Activated gamma-delta T cell treated with anti-CD3 and anti-CD28 coated beads, Interleukin-2, amount 50 U/mL, for 16 hours (primary cell): Measurements from ENCODE around the gene GAS2L1.

ENCODE experiments used
- DNase-seq: peaks from one replicate; pipeline ENCODE4 v3.0.0-alpha.2; 2020; ENCODE audit warnings: low read depth

The GAS2L1 gene

DNA sequence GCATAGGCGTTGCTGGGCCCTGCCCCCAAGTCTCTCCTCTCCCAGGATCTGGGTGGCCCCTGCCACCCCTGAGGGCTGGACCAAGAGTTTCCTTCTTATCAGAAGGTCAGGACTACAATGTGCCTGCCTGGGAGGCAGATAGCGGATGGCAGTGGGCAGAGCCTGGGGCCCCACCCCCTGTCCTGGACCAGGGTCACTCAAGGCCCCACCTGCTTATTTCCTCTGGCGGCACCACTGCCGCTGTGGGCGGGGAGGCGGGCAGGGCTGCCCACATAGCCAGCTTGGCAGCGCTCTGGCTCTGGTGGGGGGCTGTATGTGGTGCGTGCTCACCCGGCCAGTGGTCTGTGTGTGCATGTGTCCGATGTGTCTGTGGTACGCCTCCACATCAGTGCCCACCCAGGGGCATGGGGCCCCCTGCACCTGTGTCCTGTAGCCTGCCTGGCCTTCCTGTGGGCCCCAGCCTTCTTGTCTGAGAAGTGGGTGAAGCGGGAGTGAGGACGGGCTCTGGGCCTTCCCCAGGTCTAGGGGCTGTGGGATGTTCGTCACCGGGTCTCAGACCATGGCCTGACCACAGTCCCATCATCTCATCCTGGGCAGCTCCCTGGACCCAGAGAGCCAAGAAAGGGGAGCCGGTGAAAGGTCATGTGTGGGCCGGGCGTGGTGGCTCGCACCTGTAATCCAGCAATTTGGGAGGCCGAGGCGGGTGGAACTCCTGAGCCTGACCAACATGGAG is 3.0 kb downstream of the GAS2L1 start:
- DNase-seq, result no peak

- DNase-seq, result no peak
These were observed 3.8 kb downstream of the GAS2L1 start for GRCh38 chr22:29310065-29310862.

DNA sequence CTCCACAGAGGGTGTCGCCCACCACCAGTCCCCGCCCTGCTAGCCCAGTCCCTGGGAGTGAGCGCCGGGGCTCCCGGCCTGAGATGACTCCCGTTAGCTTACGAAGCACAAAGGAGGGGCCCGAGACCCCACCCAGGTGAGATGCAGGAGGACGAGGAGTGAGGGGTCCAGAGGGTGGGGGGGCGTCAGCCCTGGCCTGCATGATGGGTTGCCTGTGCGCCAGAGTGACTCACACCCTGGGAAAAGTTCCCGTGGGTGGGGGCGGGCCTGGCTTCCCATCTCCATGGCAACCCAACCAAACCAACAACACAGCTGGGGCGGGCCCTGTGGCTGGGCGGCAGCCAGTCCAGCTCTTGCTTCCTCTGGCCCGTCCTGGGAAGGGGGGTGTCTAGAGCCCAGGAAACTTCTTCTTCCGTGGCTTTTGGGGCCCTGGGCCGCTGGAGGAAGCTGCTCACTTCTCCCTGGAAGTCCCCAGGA is 4.5 kb downstream of the GAS2L1 start:
- peak; percentile 10 for DNase-seq

DNA sequence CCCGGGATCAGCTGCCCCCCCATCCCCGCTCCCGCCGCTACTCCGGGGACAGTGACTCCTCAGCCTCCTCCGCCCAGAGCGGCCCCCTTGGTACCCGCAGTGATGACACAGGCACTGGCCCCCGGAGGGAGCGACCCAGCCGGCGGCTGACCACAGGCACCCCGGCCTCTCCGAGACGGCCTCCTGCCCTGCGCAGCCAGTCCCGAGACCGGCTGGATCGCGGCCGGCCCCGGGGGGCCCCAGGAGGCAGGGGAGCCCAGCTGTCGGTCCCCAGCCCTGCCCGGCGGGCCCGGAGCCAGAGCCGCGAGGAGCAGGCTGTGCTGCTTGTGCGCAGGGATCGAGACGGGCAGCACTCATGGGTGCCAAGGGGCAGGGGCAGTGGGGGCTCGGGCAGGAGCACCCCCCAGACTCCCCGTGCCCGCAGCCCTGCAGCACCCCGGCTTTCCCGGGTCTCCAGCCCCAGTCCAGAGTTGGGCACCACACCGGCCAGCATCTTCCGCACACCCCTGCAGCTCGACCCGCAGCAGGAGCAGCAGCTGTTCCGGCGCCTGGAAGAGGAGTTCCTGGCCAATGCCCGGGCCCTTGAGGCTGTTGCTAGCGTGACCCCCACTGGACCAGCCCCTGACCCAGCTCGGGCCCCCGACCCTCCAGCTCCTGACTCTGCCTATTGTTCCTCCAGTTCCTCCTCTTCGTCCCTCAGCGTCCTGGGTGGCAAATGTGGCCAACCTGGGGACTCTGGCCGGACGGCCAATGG is 5.2 kb downstream of the GAS2L1 start:
- DNase-seq, result no peak

DNA sequence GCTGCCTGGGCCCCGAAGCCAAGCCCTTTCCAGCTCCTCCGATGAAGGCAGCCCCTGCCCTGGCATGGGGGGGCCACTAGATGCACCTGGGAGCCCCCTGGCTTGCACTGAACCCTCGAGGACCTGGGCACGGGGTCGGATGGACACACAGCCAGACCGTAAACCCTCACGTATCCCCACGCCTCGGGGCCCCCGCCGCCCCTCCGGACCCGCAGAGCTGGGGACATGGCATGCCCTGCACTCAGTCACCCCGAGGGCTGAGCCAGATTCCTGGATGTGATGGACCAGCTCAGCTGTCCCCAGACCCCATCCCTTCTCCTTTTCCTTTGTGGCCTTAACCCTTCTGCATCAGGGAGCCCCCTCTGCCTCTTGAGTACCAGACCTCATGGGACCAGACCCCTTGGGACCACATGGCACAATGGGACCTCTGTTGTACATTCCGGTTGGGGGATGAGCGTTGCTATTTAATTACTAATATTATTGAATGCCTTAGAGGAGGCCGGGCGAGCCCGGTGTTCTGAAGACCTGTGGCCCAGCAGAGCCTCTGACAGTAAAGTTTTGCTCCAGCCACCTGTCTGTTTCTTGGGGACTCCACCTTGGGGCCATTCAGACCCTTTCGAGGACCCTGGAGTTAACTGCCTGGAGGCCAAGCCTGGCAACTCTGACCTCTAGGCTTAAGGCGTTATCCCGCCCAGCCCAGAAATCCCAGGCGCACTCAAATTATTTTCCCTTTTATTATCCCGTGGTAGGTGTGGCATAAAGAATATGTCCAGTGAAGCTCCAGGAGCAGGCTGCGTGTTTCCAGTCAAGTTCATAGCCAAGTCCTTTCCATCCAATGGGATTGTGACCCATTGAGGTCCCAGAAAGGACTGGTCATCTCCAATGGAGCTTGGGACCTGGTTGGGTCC is 6.0 kb downstream of the GAS2L1 start:
- DNase-seq, result no peak

DNA sequence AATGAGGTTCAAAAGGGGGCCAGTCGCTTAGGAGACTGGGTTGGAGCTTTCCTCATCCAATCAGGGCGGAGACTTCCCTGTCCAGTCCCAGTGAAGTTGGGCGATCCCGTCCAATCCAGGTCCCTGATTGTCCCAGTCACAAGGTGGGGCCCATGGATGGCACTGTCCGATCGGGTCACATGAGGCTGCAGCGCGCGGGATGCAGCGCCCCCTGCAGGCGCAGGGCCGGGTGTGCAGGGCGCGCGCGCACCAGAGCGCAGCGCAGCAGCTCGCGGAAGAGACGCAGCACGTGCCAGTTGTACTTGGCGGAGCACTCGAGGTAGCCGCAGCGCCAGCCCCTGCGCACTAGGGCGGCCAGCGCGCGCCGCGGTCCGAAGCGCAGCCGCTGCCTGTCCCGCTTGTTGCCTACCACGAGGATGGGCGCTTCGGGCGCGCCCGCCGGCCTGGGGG is 6.7 kb downstream of the GAS2L1 start:
- DNase-seq, result no peak

- no peak for DNase-seq
These were observed 7.4 kb downstream of the GAS2L1 start for GRCh38 chr22:29313576-29314466.

DNA sequence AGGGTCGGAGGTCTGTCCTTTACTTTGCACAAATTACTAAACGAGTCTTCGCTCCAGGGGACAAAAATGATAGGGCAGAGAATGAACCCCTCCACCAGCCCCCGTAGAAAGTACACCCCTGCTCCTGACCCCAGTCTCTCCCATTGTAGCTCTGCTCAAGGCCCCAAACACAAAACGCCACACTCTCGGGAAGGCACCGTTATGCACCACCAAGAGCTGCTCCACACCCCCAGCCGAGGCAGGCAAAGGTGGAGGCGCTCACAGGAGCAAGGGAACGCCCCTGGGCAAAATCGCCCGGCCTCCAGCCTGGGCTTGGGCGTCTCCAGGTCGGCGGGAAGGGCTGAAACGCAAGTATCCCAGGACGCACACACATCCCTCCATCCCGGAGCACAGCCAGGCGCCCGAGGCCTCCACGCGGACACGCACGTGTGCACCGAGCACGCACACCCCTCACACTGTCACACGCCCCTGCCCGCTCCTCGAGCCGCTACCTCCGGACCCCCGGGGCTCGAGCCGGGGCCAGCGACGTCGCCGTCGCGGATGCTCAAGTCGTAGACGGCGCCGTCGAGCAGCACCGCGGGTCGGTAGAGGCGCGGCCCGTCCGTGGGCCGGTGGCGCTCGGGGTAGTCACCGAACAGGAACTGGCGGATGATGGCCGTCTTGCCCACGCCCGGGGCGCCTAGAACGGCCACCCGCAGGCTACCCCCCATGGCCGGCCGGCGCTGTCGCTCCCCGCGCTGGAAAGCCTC is 8.3 kb downstream of the GAS2L1 start:
- no peak for DNase-seq

GRCh38 chr22:29315286-29316140 is 9.1 kb downstream of the GAS2L1 start, which contains the start of gene RASL10A:
TSS of gene RASL10A (minus strand) at chr22:29315697. CDS start at chr22:29315246, 451 bp downstream.
- no peak for DNase-seq

DNA sequence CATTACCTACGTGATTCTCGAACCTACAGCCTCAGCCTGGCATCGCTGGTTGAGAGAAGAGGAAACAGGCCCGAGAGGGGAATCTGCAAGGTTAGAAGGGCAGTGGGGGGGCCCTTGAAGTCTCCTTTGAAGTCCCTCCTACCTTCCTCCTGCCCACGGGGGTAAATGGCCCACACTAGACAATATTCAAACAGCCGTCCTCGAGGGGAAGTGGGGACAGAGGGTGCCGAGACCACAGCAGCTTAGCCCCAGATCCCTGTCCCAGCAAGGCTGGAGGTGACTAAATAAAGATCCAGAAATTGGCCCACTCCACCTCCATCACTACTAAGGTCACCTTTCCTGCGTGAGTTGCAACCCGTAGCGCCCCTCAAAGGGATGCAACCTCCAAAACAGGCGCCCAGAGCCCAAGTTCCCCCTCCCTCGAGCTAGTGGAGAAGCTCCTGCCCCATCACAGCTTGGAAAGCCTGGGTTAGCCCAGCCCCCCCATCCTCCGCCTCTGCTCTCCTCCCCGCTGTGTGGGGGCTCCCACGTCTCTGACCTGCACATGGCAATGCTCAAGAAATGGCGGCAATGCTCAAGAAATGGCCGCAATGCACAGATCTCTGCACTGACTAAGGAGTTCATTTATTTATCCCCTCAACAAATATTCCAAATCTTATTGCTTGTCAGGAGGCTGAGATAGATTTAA is 9.8 kb downstream of the GAS2L1 start:
- DNase-seq, result no peak

- DNase-seq, result no peak
These were observed 11.5 kb downstream of the GAS2L1 start for GRCh38 chr22:29317827-29318454.

DNA sequence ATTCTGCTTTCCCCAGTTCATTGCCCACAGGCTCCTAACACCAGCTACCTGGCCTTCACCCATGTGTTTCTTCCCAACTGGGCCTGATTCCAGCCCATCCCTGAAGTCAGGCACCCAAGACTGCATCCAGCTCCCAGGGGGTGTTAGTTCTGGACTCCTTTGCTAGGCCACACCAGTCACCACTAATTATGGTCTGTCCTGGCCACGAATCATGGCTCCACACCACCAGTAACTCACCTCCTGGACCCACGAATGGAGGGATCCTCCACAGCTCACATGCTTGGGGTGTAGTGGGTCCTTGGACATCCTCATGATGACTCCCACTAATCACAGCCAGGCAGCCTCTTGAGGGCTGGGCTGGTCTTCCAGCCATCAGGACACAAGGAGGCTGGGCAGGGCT is 12.6 kb downstream of the GAS2L1 start:
- DNase-seq, result no peak

DNA sequence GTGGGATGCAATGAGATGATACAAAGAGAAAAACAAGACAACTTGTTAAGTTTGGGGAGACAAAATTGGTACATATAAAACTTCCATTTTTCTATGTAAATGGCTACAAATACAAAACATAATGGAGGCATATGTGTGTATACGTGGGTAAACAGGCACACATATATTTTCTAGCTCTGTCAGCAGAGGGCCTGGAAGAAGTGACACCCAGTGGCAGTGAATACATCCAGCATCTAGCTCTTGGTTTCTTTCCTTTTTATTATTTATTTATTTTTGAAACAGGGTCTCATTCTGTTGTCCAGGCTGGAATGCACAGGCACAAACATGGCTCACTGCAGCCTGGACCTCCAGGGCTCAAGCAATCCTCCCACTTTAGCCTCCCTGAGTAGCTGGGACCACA is 14.1 kb downstream of the GAS2L1 start:
- DNase-seq, result no peak

- DNase-seq, result no peak
These were observed 17.2 kb downstream of the GAS2L1 start for GRCh38 chr22:29323641-29324040.

GRCh38 chr22:29325356-29325755 is 18.9 kb downstream of the GAS2L1 start:
- no peak for DNase-seq

- DNase-seq, result no peak
These were observed 19.4 kb downstream of the GAS2L1 start for GRCh38 chr22:29325785-29326315.

- no peak for DNase-seq
These were observed 20.0 kb downstream of the GAS2L1 start for GRCh38 chr22:29326481-29326880.
